ENCODE measurements around the gene DTX3L. TPM values are rescaled to one million over a fixed set of nuclear protein-coding genes. Genes with fewer than 3 reads are reported as not detected.

The DTX3L gene
- total and polyA plus RNA-seq, 2 of the 8 experiments (the other 6 are each of a cell fraction or from before 2014, with no cell fraction given), result 1.7 to 11.3 TPM

DNA sequence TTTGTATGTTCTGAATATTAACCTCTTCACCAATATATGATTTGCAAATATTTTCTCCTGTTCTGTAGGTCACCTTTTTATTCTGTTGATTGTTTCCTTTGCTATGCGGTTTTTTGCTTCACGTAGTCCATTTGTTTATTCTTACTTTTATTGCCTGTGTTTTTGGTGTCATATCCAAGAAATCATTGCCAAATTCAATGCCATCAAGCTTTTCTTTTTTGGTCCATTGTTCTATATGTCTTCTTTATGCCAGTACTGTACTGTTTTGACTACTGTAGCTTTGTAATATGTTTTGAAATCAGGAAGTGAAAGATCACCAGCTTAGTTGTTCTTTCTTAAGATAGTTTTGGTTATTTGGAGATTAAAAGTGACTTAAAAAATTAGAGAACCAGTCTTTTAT, 17.5 kb downstream of the DTX3L start (continued):
- TF ChIP-seq SIN3A (conservative IDR thresholded peaks at IDR 0.05 in 1 of 2, IDR thresholded peaks at IDR 0.05 in 1 of 2; ENCODE audit: low read depth in 1 of 2, low read length in 2 of 2) (no peak), SP1 (IDR thresholded peaks at IDR 0.05; ENCODE audit: low read depth, low read length) (no peak), TAF1 (IDR thresholded peaks at IDR 0.05; ENCODE audit: low read depth, low read length) (no peak)
- TF ChIP-seq, protein P1, sequence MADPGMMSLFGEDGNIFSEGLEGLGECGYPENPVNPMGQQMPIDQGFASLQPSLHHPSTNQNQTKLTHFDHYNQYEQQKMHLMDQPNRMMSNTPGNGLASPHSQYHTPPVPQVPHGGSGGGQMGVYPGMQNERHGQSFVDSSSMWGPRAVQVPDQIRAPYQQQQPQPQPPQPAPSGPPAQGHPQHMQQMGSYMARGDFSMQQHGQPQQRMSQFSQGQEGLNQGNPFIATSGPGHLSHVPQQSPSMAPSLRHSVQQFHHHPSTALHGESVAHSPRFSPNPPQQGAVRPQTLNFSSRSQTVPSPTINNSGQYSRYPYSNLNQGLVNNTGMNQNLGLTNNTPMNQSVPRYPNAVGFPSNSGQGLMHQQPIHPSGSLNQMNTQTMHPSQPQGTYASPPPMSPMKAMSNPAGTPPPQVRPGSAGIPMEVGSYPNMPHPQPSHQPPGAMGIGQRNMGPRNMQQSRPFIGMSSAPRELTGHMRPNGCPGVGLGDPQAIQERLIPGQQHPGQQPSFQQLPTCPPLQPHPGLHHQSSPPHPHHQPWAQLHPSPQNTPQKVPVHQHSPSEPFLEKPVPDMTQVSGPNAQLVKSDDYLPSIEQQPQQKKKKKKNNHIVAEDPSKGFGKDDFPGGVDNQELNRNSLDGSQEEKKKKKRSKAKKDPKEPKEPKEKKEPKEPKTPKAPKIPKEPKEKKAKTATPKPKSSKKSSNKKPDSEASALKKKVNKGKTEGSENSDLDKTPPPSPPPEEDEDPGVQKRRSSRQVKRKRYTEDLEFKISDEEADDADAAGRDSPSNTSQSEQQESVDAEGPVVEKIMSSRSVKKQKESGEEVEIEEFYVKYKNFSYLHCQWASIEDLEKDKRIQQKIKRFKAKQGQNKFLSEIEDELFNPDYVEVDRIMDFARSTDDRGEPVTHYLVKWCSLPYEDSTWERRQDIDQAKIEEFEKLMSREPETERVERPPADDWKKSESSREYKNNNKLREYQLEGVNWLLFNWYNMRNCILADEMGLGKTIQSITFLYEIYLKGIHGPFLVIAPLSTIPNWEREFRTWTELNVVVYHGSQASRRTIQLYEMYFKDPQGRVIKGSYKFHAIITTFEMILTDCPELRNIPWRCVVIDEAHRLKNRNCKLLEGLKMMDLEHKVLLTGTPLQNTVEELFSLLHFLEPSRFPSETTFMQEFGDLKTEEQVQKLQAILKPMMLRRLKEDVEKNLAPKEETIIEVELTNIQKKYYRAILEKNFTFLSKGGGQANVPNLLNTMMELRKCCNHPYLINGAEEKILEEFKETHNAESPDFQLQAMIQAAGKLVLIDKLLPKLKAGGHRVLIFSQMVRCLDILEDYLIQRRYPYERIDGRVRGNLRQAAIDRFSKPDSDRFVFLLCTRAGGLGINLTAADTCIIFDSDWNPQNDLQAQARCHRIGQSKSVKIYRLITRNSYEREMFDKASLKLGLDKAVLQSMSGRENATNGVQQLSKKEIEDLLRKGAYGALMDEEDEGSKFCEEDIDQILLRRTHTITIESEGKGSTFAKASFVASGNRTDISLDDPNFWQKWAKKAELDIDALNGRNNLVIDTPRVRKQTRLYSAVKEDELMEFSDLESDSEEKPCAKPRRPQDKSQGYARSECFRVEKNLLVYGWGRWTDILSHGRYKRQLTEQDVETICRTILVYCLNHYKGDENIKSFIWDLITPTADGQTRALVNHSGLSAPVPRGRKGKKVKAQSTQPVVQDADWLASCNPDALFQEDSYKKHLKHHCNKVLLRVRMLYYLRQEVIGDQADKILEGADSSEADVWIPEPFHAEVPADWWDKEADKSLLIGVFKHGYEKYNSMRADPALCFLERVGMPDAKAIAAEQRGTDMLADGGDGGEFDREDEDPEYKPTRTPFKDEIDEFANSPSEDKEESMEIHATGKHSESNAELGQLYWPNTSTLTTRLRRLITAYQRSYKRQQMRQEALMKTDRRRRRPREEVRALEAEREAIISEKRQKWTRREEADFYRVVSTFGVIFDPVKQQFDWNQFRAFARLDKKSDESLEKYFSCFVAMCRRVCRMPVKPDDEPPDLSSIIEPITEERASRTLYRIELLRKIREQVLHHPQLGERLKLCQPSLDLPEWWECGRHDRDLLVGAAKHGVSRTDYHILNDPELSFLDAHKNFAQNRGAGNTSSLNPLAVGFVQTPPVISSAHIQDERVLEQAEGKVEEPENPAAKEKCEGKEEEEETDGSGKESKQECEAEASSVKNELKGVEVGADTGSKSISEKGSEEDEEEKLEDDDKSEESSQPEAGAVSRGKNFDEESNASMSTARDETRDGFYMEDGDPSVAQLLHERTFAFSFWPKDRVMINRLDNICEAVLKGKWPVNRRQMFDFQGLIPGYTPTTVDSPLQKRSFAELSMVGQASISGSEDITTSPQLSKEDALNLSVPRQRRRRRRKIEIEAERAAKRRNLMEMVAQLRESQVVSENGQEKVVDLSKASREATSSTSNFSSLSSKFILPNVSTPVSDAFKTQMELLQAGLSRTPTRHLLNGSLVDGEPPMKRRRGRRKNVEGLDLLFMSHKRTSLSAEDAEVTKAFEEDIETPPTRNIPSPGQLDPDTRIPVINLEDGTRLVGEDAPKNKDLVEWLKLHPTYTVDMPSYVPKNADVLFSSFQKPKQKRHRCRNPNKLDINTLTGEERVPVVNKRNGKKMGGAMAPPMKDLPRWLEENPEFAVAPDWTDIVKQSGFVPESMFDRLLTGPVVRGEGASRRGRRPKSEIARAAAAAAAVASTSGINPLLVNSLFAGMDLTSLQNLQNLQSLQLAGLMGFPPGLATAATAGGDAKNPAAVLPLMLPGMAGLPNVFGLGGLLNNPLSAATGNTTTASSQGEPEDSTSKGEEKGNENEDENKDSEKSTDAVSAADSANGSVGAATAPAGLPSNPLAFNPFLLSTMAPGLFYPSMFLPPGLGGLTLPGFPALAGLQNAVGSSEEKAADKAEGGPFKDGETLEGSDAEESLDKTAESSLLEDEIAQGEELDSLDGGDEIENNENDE (IDR thresholded peaks at IDR 0.05; ENCODE audit: insufficient replicate concordance, low read length), result no peak
